SH-SY5Y (cell line): ENCODE data around the gene POLN.

Experiments used
- GATA2 ChIP-seq: IDR thresholded peaks from 2 replicates; pipeline ENCODE4 v1.6.1; 2011; ENCODE audit warnings: mild to moderate bottlenecking, low read depth, low read length
- GATA3 ChIP-seq: IDR thresholded peaks from 2 replicates; pipeline ENCODE4 v1.6.1; 2011; ENCODE audit warnings: low read depth, mild to moderate bottlenecking, low read length, moderate library complexity

POLN gene

DNA sequence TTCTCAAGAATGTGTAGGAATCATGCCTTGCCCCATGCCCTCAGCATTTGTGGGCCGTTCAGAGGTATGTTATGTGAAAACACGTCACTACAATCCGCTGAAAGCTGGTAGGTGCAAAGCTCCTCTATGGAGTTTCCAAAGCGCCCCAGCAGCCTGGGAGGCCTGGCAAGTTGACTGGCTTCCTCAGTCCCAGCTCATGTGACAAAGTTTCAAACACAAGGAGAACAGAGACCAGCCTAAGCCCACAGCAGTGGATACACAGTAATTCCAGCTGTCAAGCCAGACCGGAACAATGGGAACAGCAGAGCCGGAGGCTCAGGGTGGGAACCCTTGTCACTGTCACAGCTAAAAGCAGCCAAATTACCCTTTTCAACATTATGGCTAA, 149.3 kb downstream of the POLN start:
- no peak for TF ChIP-seq GATA2

DNA sequence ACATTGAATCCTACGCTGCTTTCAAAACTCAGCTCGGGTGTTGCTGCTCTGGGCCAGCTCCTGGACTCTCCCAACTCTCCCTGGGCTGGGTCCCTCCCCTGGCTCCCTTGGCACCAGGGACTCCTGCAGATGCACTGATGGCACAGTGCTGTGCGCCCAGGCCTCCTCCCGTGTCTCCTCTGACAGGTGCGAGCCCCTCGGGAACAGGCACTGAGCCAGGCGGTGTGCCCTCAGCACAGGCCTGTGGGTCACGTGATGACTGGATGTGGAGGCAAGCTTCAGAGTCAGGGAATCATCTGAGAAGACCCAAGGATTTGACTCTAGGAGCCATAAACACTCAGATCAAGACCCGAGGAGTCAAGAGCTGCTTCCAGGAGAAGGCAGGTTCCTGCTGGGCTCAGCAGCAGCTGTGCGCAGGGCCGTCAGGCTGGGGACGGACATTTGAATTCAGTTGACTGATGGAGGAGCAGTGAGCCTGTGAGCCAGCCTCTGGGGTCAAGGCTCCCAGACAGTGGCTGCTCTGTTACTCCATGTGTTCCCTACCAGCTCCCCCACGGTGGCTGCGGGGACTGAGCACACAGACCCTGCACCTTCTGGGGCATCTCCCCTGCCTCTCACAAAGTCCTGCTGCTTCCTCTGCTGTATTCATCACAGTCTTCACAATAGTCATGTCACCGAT, 149.8 kb downstream of the POLN start:
- TF ChIP-seq GATA2 (no peak), GATA3 (no peak)

DNA sequence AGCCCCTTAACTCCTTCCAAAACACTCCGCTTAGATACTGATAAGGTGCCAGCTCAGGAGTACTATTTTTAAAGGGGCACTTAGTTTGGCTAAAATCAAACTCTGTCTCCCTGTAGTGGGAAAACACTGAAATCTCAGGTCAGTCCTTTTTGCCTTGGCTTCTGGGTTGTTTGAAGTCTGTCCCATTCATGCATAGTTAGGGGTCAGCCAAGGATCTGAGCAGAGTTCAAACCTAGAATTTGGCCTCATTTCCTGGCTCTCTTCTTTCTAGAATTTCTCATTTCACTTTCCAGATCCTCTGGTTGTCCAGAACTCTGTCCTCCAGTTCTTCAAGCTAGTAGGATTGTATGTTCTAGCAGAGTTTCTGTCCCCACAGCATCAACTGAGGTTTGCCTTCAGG, 151.3 kb downstream of the POLN start:
- TF ChIP-seq GATA3 (no peak), GATA2 (no peak)

DNA sequence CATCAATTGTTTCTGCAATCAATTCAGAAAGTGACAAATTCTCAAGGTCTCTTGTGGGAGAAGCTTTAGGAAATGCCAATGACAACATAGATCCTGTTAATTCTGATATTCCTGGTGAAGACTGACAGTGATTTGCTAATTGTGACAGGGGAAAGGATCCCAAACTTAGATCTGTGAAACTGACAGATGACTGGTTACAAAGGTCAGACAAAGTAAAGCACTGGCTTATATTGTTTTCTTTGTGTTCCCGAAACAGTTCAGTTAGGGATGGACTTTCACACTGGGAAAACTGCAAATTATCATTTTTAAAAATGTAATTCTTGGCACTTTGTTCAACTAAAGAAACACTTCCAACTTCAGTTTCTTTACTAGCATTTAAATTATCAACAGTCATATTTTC, 152.7 kb downstream of the POLN start:
- TF ChIP-seq GATA3 (no peak), GATA2 (no peak)

DNA sequence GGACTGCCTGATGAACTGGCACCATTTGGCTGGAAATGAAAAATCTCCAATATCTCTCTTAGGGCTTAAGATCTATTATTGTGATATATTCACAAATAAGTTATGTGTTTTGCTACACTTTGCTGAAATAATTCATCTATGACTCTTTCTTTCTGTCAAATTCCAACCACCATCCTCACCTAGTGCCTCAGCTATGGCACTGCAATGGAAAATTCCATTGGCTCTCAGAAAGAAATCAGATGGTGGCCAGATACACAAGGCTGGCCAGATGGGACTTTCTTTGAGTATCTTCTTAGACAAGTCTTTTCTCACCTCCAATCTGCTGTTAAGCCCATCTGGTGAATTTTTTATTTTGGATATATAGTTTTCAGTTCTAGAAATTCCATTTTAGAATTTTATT, 154.8 kb downstream of the POLN start:
- TF ChIP-seq GATA2 (no peak), GATA3 (no peak)

DNA sequence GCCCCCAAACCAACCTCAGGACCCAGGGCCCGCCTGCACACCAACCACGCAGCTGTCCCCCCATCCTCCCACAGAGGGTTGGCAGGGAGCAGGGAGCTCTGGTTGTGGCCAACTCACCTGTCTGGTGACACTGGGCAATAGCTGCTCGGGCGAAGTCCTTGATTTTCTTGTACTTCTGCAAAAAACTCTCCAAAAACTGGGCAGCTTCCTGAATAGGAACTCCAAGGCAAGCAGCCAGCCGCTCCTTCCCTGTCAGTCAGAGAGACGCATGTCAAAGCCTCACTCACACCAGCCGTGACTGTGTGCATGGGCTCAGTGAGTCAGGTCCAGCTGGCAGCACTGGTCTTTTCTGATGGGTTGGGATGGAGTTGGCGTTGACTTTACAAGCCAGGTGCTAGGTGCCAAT, 156.4 kb downstream of the POLN start:
- TF ChIP-seq GATA3, result no peak
- no peak for TF ChIP-seq GATA2

DNA sequence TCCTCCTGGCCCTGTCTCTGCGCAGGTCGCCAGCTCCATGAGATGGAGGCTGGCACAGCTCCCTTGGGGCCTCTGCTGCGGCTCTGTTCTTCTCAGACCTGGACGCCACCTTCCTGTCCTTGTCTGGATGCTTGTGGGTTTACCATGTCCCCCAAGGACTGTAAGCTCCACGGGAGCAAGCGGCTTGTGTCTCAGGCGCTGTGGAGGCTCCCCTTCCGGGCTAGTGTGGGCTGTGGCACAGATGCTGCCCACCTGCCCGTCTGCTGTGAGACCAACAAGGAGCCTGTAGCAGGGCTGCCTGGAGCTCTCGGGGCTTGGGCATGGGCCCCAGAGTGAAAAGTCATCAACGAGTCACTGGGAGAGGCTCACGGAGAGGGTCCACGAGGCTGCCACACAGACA, 157.6 kb downstream of the POLN start:
- no peak for TF ChIP-seq GATA2
- TF ChIP-seq GATA3, result no peak

DNA sequence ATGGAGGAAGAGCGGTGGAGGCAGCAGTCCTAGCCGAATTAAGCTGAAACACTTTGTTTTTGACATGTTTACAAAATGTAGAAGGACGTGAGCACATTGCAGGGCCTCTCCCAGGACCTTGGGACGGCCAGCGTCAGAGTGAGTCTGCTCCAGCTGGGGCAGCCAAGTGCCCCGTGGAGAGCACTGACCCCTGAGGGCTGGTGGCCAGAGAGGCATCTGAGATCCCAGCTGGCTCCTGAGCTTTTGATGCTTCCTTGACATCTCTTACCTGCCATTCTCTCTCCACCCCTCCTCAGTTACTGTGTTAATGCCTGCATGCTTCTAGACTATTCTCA, 158.1 kb downstream of the POLN start:
- no peak for TF ChIP-seq GATA2
- no peak for TF ChIP-seq GATA3

DNA sequence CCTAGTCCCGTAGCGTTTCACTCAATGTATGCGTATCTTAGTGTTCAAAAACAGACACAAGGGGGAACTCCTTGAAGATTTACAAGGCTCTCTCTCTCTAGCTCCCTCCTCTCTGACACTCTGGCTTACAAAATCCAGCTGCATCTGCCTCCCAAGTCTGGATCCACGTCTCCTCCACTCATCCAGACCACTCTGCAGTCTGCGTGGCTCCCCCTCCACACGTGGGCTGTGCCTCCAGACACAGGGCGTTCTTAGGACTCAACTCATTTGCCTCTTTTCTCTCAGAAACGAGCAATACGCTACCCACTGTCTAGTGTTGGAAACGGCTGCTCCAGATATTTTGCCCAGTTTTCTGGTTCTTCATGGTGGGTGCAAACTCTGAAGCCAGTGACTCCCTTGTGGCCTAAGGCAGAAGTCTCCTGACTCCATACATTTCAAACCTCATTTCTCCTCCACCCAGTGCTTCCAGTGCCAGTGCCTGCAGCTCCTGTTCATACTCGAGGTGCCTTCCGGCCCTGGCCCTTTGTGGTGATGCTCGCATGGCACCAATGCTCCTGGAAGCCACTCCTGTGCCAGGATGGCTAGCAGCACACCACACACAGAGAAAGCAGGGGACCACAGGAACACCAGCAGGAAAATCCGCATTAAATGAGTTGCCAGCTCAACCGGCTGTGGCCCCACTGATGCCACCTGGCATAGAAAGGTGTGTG, 158.7 kb downstream of the POLN start:
- no peak for TF ChIP-seq GATA3
- no peak for TF ChIP-seq GATA2

DNA sequence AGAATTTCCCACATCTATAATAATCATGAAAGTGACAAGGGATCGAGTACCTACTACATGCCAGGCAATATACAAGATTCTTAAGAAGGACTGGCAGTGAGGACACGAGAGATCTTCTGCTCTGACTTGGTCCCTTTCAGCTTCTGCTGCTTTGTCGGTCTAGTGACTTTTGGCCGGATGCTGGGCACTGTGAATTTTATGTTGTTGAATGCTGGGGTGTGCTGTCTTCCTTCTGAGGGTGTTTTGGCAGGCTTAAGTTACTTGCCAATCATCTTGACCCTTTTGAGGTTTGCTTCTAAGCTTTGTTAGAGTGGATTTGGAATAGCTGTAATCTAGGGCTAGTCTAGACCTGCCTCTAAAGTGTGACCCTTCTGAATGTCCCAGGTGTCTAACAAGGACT, 159.3 kb downstream of the POLN start:
- TF ChIP-seq GATA3, result no peak
- TF ChIP-seq GATA2, result no peak

DNA sequence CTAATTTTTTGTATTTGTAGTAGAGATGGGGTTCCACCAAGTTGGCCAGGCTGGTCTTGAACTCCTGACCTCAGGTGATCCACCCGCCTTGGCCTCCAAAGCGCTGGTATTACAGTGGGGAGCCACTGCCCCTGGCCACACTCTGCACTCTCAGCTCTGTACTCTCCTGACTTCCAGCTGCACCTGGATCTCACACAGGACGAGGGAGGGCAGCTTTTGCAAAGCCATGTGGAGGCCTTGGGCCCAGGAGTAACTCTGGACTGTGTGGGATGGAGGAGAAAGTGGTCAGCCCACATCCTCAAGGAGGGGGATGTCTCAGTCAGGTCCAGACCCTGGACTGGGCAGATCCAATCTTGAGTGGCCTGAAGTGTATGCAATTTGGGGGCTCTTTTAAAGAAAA, 159.8 kb downstream of the POLN start:
- no peak for TF ChIP-seq GATA3
- TF ChIP-seq GATA2, result no peak

DNA sequence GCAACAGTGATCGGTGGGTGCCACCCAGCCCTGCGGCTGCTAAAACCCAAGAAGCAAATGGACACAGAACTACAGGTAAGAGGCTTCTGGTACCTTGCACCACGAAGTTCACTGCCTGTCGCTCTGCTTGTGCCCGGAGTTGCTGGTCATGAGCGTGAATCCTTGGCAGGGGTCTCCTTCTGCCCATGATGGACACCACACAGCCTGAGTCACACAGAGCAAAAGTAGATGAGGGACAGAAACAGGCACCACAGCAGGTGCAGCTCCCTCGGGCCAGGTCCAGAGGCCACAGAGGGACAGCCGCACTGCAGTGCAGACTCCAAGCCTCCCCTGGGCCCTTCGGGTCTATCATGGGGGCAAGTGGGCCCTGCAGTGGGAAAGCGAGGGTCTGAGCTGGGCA, 160.4 kb downstream of the POLN start:
- no peak for TF ChIP-seq GATA2
- no peak for TF ChIP-seq GATA3

DNA sequence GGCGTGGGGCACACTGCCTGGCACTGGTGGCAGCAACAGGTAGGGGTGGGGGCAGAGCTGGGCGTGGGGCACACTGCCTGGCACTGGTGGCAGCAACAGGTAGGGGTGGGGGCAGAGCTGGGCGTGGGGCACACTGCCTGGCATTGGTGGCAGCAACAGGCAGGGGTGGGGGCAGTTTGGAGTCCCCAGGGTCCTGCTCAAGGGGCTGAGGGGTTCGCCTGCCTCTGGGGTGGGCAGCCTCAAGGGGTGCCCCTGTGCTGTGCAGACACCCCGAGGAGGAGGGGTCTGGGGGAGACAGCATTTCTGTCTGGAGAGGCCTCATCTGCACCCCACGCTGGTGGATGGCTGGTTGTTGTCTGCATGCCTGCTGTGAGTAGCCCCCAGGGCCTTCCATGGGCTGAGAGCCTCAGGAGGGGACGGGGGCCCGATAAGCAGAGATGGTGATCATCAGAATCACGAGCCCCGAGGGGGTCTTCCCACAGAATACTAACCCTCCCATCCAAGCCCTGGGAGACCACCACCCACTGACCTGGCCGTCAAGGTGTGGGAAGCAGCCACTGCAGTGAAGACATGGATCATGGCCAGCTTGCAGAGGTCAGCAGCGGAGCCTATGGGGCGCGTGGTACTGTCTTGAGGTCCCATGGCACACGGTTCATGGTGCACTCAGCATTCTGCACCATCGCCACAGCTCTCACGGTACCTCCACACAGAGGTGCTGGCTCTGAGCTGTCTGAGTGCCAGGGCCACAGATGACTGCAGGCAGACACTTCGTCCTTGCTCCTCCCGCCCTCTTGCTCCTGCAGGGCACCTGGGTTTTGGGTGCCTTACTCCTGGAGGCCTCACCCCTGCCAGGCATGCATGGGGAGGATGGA, 161.3 kb downstream of the POLN start:
- TF ChIP-seq GATA3, result no peak
- TF ChIP-seq GATA2, result no peak

DNA sequence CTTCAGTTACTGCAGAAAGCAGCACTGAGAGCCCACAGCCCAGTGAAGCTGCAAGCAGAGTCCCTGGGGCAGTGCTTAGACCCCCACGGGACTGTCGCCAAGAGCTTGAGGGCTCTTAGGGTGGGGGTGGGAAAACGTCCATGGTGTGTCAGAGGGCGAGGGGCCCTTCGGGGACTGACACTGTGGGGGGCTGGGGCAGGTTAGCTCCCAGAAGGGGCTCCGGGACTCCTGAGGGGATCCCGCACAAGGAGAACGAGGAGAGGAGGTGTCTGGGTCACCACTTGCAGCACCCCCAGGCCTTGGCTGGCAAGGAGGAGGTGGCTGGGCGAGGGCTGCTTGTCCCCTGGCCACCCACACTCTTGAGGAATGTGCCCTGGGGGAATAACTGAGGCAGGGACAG, 162.0 kb downstream of the POLN start:
- TF ChIP-seq GATA3 (no peak), GATA2 (no peak)

DNA sequence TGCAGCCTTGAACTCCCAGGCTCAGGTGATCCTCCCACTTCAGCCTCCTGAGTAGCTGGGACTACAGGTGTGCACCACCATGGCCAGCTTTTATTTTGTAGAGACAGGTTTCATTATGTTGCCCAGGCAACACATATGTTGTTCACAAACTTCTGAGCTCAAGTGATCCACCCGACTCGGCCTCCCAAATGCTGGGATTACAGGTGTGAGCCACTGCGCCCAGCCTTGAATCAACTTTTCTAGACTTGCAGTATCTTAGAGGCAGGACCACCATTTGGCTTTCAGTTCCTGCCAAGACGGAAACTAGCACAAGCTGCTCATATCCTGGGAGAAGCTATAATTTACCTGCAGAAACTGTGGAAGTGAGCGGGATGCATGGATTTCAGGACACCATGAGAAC, 162.9 kb downstream of the POLN start:
- TF ChIP-seq GATA2, result no peak
- TF ChIP-seq GATA3, result no peak
